ENCODE measurements around the gene SCGB2B2. TPM values are rescaled to one million over a fixed set of nuclear protein-coding genes. Genes with fewer than 3 reads are reported as not detected.
"Not testable (repeated sequence)": the region's sequence is repeated elsewhere in the genome, so short reads cannot be mapped to it uniquely, and the experiment has no call there.

Gene SCGB2B2
- total RNA-seq, 2 donors from 2014 or later: 0.13 to 0.42 TPM

- DNase-seq: no peak
- no peaks in the 10 kb centered on the region for H3K9me3 ChIP-seq
- intact Hi-C loops (cut with DNase I): no loop called here
- H3K36me3 ChIP-seq: no peaks in the 10 kb centered on the region
- H3K27ac ChIP-seq: no peak overlapping the region
- no peaks in the 10 kb centered on the region for H3K4me1 ChIP-seq
- H3K9ac ChIP-seq (ENCODE audit: low read depth in 2 of 2, low read length in 2 of 2): no peak overlapping the region
- H3K4me3 ChIP-seq: no peak overlapping the region
- H3K27me3 ChIP-seq: no peaks in the 10 kb centered on the region
- TF ChIP-seq CTCF (IDR thresholded peaks at IDR 0.05): no peak
These were observed 10.6 kb downstream of the SCGB2B2 start for GRCh38 chr19:34666200-34666957.

GRCh38 chr19:34665275-34665674 is 11.7 kb downstream of the SCGB2B2 start:
- H3K9me3 ChIP-seq; H3K4me3 ChIP-seq; H3K4me1 ChIP-seq; H3K27me3 ChIP-seq; H3K36me3 ChIP-seq; DNase-seq; intact Hi-C loops (cut with DNase I); H3K9ac ChIP-seq (ENCODE audit: low read depth in 2 of 2, low read length in 2 of 2); H3K27ac ChIP-seq: not testable (repeated sequence)

GRCh38 chr19:34664870-34665269 is 12.1 kb downstream of the SCGB2B2 start:
- no peak overlapping the region for H3K27ac ChIP-seq
- H3K9ac ChIP-seq (ENCODE audit: low read depth in 2 of 2, low read length in 2 of 2): no peak overlapping the region
- no peaks in the 10 kb centered on the region for H3K9me3 ChIP-seq
- H3K4me3 ChIP-seq: no peak overlapping the region
- no peaks in the 10 kb centered on the region for H3K4me1 ChIP-seq
- H3K27me3 ChIP-seq: no peaks in the 10 kb centered on the region
- no peak for DNase-seq
- H3K36me3 ChIP-seq: no peaks in the 10 kb centered on the region
- intact Hi-C loops (cut with DNase I): no loop called here
- TF ChIP-seq CTCF (IDR thresholded peaks at IDR 0.05): no peak

GRCh38 chr19:34664168-34664567 is 12.8 kb downstream of the SCGB2B2 start:
- no peak for TF ChIP-seq CTCF (IDR thresholded peaks at IDR 0.05)
- Histone ChIP-seq H3K9ac (ENCODE audit: low read depth in 2 of 2, low read length in 2 of 2) (no peak overlapping the region), H3K9me3 (no peaks in the 10 kb centered on the region), H3K4me1 (no peaks in the 10 kb centered on the region), H3K4me3 (no peak overlapping the region), H3K27me3 (no peaks in the 10 kb centered on the region), H3K27ac (no peak overlapping the region), H3K36me3 (no peaks in the 10 kb centered on the region)
- intact Hi-C loops (cut with DNase I): no loop called here
- DNase-seq: no peak

GRCh38 chr19:34662919-34663318 is 14.0 kb downstream of the SCGB2B2 start:
- Histone ChIP-seq H3K27ac (no peak overlapping the region), H3K36me3 (no peaks in the 10 kb centered on the region), H3K9me3 (no peaks in the 10 kb centered on the region), H3K9ac (ENCODE audit: low read depth in 2 of 2, low read length in 2 of 2) (no peak overlapping the region), H3K4me1 (no peaks in the 10 kb centered on the region), H3K27me3 (no peaks in the 10 kb centered on the region), H3K4me3 (no peak overlapping the region)
- TF ChIP-seq CTCF (IDR thresholded peaks at IDR 0.05): no peak
- intact Hi-C loops (cut with DNase I): no loop called here
- no peak for DNase-seq

- no peak for TF ChIP-seq CTCF (IDR thresholded peaks at IDR 0.05)
- no peaks in the 10 kb centered on the region for H3K36me3 ChIP-seq
- H3K4me3 ChIP-seq: no peak overlapping the region
- intact Hi-C loops (cut with DNase I): no loop called here
- no peak for DNase-seq
- H3K9me3 ChIP-seq: no peaks in the 10 kb centered on the region
- H3K27me3 ChIP-seq: no peaks in the 10 kb centered on the region
- no peak overlapping the region for H3K27ac ChIP-seq
- no peaks in the 10 kb centered on the region for H3K4me1 ChIP-seq
- H3K9ac ChIP-seq (ENCODE audit: low read depth in 2 of 2, low read length in 2 of 2): no peak overlapping the region
These were observed 15.6 kb downstream of the SCGB2B2 start for GRCh38 chr19:34661357-34661756.

Data from colonic mucosa (tissue), 4 donors.